ENCODE measurements around the gene ZDHHC5. TPM values are rescaled to one million over a fixed set of nuclear protein-coding genes. Genes with fewer than 3 reads are reported as not detected.

ZDHHC5 gene
- 10 to 100 TPM; 38.9 to 60.4 (median 54.3) TPM for total RNA-seq
- polyA plus RNA-seq = 27.0 TPM
- long read RNA-seq, donor 1, full-length matches to known transcripts = 46 of 109 reads
- long read RNA-seq, donor 1, partial matches to known transcripts = 58 of 109 reads
- long read RNA-seq, donor 1, other reads (novel, unspliced or antisense) = 5 of 109 reads
- long read RNA-seq, donor 2, full-length matches to known transcripts = 47 of 60 reads
- long read RNA-seq, donor 2, partial matches to known transcripts = 10 of 60 reads
- long read RNA-seq, donor 2, other reads (novel, unspliced or antisense) = 3 of 60 reads
- long read RNA-seq, donor 3, full-length matches to known transcripts = 42 of 85 reads
- long read RNA-seq, donor 3, partial matches to known transcripts = 33 of 85 reads
- long read RNA-seq, donor 3, other reads (novel, unspliced or antisense) = 10 of 85 reads
- long read RNA-seq, donor 4, full-length matches to known transcripts = 33 of 47 reads
- long read RNA-seq, donor 4, partial matches to known transcripts = 12 of 47 reads
- long read RNA-seq, donor 4, other reads (novel, unspliced or antisense) = 2 of 47 reads

GRCh38 chr11:57667736-57668433 is at the start of gene ZDHHC5:
Gene ZDHHC5 (plus strand): TSS chr11:57668114. CDS start chr11:57673091, 4,977 bp downstream.
- Histone ChIP-seq H3K27ac (ENCODE audit: low read length) (peak within 1 kb of the TSS; percentile 91), H3K4me3 (ENCODE audit: low read length) (peak within 1 kb of the TSS; percentile 74), H3K9me3 (ENCODE audit: control insufficient read depth, low read length) (no peaks in the 10 kb centered on the region), H3K27me3 (ENCODE audit: control insufficient read depth, insufficient read depth) (no peaks in the 10 kb centered on the region), H3K4me1 (ENCODE audit: control insufficient read depth, insufficient read depth, low read length) (no peaks in the 10 kb centered on the region)
- under 1% methylated on average over 96 of the region's 96 CpGs for WGBS
- intact Hi-C loops (cut with DNase I) = loop anchor here in 1 of 4 donors (5.0 kb wide), 1 partner anchor 39 kb away; no protein-coding TSS in a partner anchor
- peak; percentile 97 to 98 for ATAC-seq
- DNase-seq = peak; percentile 99 to 100 (median 100)

GRCh38 chr11:57618438-57618837 is 49.5 kb upstream of the ZDHHC5 start:
- intact Hi-C loops (cut with DNase I) = no loop called here
- H3K4me3 ChIP-seq (ENCODE audit: low read length) = no peak overlapping the region
- ATAC-seq = no peak
- no peaks in the 10 kb centered on the region for H3K27me3 ChIP-seq (ENCODE audit: control insufficient read depth, insufficient read depth)
- H3K27ac ChIP-seq (ENCODE audit: low read length) = no peak overlapping the region
- no peaks in the 10 kb centered on the region for H3K4me1 ChIP-seq (ENCODE audit: control insufficient read depth, insufficient read depth, low read length)
- 80% methylated on average over 2 of the region's 2 CpGs for WGBS
- DNase-seq = no peak
- H3K9me3 ChIP-seq (ENCODE audit: control insufficient read depth, low read length) = no peaks in the 10 kb centered on the region

GRCh38 chr11:57619331-57619730 is 48.6 kb upstream of the ZDHHC5 start:
- no peaks in the 10 kb centered on the region for H3K4me1 ChIP-seq (ENCODE audit: control insufficient read depth, insufficient read depth, low read length)
- no peaks in the 10 kb centered on the region for H3K27me3 ChIP-seq (ENCODE audit: control insufficient read depth, insufficient read depth)
- 91% methylated on average over 2 of the region's 2 CpGs for WGBS
- no peaks in the 10 kb centered on the region for H3K9me3 ChIP-seq (ENCODE audit: control insufficient read depth, low read length)
- intact Hi-C loops (cut with DNase I) = no loop called here
- H3K4me3 ChIP-seq (ENCODE audit: low read length) = no peak overlapping the region
- DNase-seq (no peak), ATAC-seq (no peak)
- no peak overlapping the region for H3K27ac ChIP-seq (ENCODE audit: low read length)

GRCh38 chr11:57620467-57620866 is 47.4 kb upstream of the ZDHHC5 start:
- Histone ChIP-seq H3K4me1 (ENCODE audit: control insufficient read depth, insufficient read depth, low read length) (no peaks in the 10 kb centered on the region), H3K27ac (ENCODE audit: low read length) (no peak overlapping the region), H3K9me3 (ENCODE audit: control insufficient read depth, low read length) (no peaks in the 10 kb centered on the region), H3K4me3 (ENCODE audit: low read length) (no peak overlapping the region), H3K27me3 (ENCODE audit: control insufficient read depth, insufficient read depth) (no peaks in the 10 kb centered on the region)
- intact Hi-C loops (cut with DNase I) = no loop called here
- ATAC-seq (no peak), DNase-seq (no peak)

GRCh38 chr11:57622263-57622662 is 45.7 kb upstream of the ZDHHC5 start:
- Histone ChIP-seq H3K4me3 (ENCODE audit: low read length) (no peak overlapping the region), H3K27me3 (ENCODE audit: control insufficient read depth, insufficient read depth) (no peaks in the 10 kb centered on the region), H3K9me3 (ENCODE audit: control insufficient read depth, low read length) (no peaks in the 10 kb centered on the region), H3K27ac (ENCODE audit: low read length) (no peak overlapping the region), H3K4me1 (ENCODE audit: control insufficient read depth, insufficient read depth, low read length) (no peaks in the 10 kb centered on the region)
- 43% methylated on average over 3 of the region's 3 CpGs for WGBS
- ATAC-seq (no peak), DNase-seq (no peak)
- intact Hi-C loops (cut with DNase I) = no loop called here

- no peak for DNase-seq
- H3K27ac ChIP-seq (ENCODE audit: low read length) = no peak overlapping the region
- intact Hi-C loops (cut with DNase I) = no loop called here
- H3K4me3 ChIP-seq (ENCODE audit: low read length) = no peak overlapping the region
- ATAC-seq = no peak
- H3K9me3 ChIP-seq (ENCODE audit: control insufficient read depth, low read length) = no peaks in the 10 kb centered on the region
- no peaks in the 10 kb centered on the region for H3K27me3 ChIP-seq (ENCODE audit: control insufficient read depth, insufficient read depth)
- WGBS = 89% methylated on average over 2 of the region's 2 CpGs
- H3K4me1 ChIP-seq (ENCODE audit: control insufficient read depth, insufficient read depth, low read length) = no peaks in the 10 kb centered on the region
Observed at GRCh38 chr11:57624864-57625263, 43.0 kb upstream of the ZDHHC5 start.

GRCh38 chr11:57626895-57627294 is 41.0 kb upstream of the ZDHHC5 start:
- H3K4me3 ChIP-seq (ENCODE audit: low read length) = no peak overlapping the region
- H3K4me1 ChIP-seq (ENCODE audit: control insufficient read depth, insufficient read depth, low read length) = no peaks in the 10 kb centered on the region
- no peaks in the 10 kb centered on the region for H3K9me3 ChIP-seq (ENCODE audit: control insufficient read depth, low read length)
- DNase-seq = no peak
- H3K27ac ChIP-seq (ENCODE audit: low read length) = no peak overlapping the region
- H3K27me3 ChIP-seq (ENCODE audit: control insufficient read depth, insufficient read depth) = no peaks in the 10 kb centered on the region
- 80% methylated on average over 1 of the region's 1 CpG for WGBS
- intact Hi-C loops (cut with DNase I) = no loop called here
- ATAC-seq = no peak

GRCh38 chr11:57630171-57630570 is 37.7 kb upstream of the ZDHHC5 start:
- Histone ChIP-seq H3K9me3 (ENCODE audit: control insufficient read depth, low read length) (no peaks in the 10 kb centered on the region), H3K27ac (ENCODE audit: low read length) (no peak overlapping the region), H3K4me1 (ENCODE audit: control insufficient read depth, insufficient read depth, low read length) (no peaks in the 10 kb centered on the region), H3K27me3 (ENCODE audit: control insufficient read depth, insufficient read depth) (no peaks in the 10 kb centered on the region), H3K4me3 (ENCODE audit: low read length) (no peak overlapping the region)
- DNase-seq = no peak
- WGBS = 55% methylated on average over 2 of the region's 2 CpGs
- no peak for ATAC-seq
- intact Hi-C loops (cut with DNase I) = no loop called here

GRCh38 chr11:57632116-57632515 is 35.8 kb upstream of the ZDHHC5 start:
- Histone ChIP-seq H3K27me3 (ENCODE audit: control insufficient read depth, insufficient read depth) (no peaks in the 10 kb centered on the region), H3K27ac (ENCODE audit: low read length) (no peak overlapping the region), H3K4me1 (ENCODE audit: control insufficient read depth, insufficient read depth, low read length) (no peaks in the 10 kb centered on the region), H3K4me3 (ENCODE audit: low read length) (no peak overlapping the region), H3K9me3 (ENCODE audit: control insufficient read depth, low read length) (no peaks in the 10 kb centered on the region)
- WGBS = 72% methylated on average over 5 of the region's 5 CpGs
- intact Hi-C loops (cut with DNase I) = no loop called here
- no peak for DNase-seq
- ATAC-seq = no peak

- WGBS = 83% methylated on average over 6 of the region's 6 CpGs
- DNase-seq (no peak), ATAC-seq (no peak)
- Histone ChIP-seq H3K27me3 (ENCODE audit: control insufficient read depth, insufficient read depth) (no peaks in the 10 kb centered on the region), H3K9me3 (ENCODE audit: control insufficient read depth, low read length) (no peaks in the 10 kb centered on the region), H3K4me3 (ENCODE audit: low read length) (no peak overlapping the region), H3K27ac (ENCODE audit: low read length) (no peak overlapping the region), H3K4me1 (ENCODE audit: control insufficient read depth, insufficient read depth, low read length) (no peaks in the 10 kb centered on the region)
- intact Hi-C loops (cut with DNase I) = no loop called here
Observed at GRCh38 chr11:57633394-57634070, 34.4 kb upstream of the ZDHHC5 start.

GRCh38 chr11:57634311-57634710 is 33.6 kb upstream of the ZDHHC5 start:
- H3K4me1 ChIP-seq (ENCODE audit: control insufficient read depth, insufficient read depth, low read length) = peaks cover 3% of the 10 kb centered on the region
- no peak overlapping the region for H3K4me3 ChIP-seq (ENCODE audit: low read length)
- DNase-seq = no peak
- H3K27ac ChIP-seq (ENCODE audit: low read length) = no peak overlapping the region
- no peaks in the 10 kb centered on the region for H3K27me3 ChIP-seq (ENCODE audit: control insufficient read depth, insufficient read depth)
- intact Hi-C loops (cut with DNase I) = no loop called here
- no peak for ATAC-seq
- H3K9me3 ChIP-seq (ENCODE audit: control insufficient read depth, low read length) = no peaks in the 10 kb centered on the region
